Suprapubic skin (tissue), 3 donors: Measurements from ENCODE around the gene POU5F1.

Experiments used
- POLR2AphosphoS5 ChIP-seq, 3 donors: sonication (generic); formaldehyde crosslinking; IDR thresholded peaks; one replicate each; pipeline ENCODE4 v1.6.1; 2017; ENCODE audit warnings: antibody characterized with exemption in 3 of 3
- TF ChIP-seq, protein P1 (sequence below), 2 donors: fragments of 200-600 bp in 1 of 2; fragments of 450-650 bp in 1 of 2; sonication (generic) in 1 of 2; IDR thresholded peaks; one replicate each; pipeline ENCODE4 v1.5.1; 2016 to 2019; ENCODE audit warnings: antibody characterized with exemption in 2 of 2, mild to moderate bottlenecking in 1 of 2, moderate library complexity in 1 of 2

DNA sequence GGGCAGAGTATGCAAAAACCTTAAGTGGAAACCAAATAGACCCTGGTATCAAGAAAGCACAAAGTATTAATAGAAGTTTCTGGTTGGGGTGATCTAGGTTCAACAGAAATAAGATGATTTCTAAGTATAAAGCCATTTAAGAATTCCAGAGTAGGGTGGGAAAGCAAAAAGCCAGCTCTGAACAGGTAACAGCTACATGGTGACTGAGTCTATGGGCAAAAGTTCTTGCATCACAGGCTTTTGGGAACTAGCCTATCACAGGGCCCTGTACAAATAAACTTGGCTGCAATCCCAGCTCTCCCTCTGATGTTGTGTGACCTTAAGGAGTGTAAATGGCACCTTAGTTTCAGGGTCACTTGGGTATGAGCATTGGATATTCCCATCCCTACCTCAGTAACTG is 6.6 kb downstream of the POU5F1 start:
- TF ChIP-seq, protein P1, sequence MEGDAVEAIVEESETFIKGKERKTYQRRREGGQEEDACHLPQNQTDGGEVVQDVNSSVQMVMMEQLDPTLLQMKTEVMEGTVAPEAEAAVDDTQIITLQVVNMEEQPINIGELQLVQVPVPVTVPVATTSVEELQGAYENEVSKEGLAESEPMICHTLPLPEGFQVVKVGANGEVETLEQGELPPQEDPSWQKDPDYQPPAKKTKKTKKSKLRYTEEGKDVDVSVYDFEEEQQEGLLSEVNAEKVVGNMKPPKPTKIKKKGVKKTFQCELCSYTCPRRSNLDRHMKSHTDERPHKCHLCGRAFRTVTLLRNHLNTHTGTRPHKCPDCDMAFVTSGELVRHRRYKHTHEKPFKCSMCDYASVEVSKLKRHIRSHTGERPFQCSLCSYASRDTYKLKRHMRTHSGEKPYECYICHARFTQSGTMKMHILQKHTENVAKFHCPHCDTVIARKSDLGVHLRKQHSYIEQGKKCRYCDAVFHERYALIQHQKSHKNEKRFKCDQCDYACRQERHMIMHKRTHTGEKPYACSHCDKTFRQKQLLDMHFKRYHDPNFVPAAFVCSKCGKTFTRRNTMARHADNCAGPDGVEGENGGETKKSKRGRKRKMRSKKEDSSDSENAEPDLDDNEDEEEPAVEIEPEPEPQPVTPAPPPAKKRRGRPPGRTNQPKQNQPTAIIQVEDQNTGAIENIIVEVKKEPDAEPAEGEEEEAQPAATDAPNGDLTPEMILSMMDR (IDR thresholded peaks at IDR 0.05), result no peak
- TF ChIP-seq POLR2AphosphoS5 (IDR thresholded peaks at IDR 0.05), result no peak
